Effector memory CD4-positive, alpha-beta T cell (primary cell): Measurements from ENCODE around the gene CNNM2.
"Not testable (repeated sequence)": the region's sequence is repeated elsewhere in the genome, so short reads cannot be mapped to it uniquely, and the experiment has no call there.

Experiments
- DNase-seq, 3 donors: peaks; one replicate each; pipeline ENCODE4 v3.0.0-alpha.2; 2020
- H3K27ac ChIP-seq: 2 replicates; pipeline ENCODE4 v1.7.0; 2013; ENCODE audit warnings: mild to moderate bottlenecking, low read length, moderate library complexity; ENCODE audit not compliant: insufficient read depth, poor library complexity, severe bottlenecking
- H3K27me3 ChIP-seq: replicated peaks from 2 replicates; pipeline ENCODE4 v1.7.0; 2013; ENCODE audit warnings: mild to moderate bottlenecking, low read length; ENCODE audit not compliant: insufficient read depth, control insufficient read depth, poor library complexity, severe bottlenecking
- H3K36me3 ChIP-seq: 2 replicates; pipeline ENCODE4 v1.7.0; 2013; ENCODE audit warnings: mild to moderate bottlenecking, low read length, moderate library complexity; ENCODE audit not compliant: control insufficient read depth, insufficient read depth
- H3K4me1 ChIP-seq: 2 replicates; pipeline ENCODE4 v1.7.0; 2013; ENCODE audit warnings: low read length, mild to moderate bottlenecking; ENCODE audit not compliant: control insufficient read depth, insufficient read depth, poor library complexity, severe bottlenecking
- H3K4me3 ChIP-seq: 2 replicates; pipeline ENCODE4 v1.7.0; 2013; ENCODE audit warnings: low read length, low read depth, mild to moderate bottlenecking; ENCODE audit not compliant: insufficient read depth, poor library complexity, severe bottlenecking
- H3K9me3 ChIP-seq: 2 replicates; pipeline ENCODE4 v1.7.0; 2013; ENCODE audit warnings: mild to moderate bottlenecking, low read length, moderate library complexity; ENCODE audit not compliant: control insufficient read depth

Gene CNNM2

DNA sequence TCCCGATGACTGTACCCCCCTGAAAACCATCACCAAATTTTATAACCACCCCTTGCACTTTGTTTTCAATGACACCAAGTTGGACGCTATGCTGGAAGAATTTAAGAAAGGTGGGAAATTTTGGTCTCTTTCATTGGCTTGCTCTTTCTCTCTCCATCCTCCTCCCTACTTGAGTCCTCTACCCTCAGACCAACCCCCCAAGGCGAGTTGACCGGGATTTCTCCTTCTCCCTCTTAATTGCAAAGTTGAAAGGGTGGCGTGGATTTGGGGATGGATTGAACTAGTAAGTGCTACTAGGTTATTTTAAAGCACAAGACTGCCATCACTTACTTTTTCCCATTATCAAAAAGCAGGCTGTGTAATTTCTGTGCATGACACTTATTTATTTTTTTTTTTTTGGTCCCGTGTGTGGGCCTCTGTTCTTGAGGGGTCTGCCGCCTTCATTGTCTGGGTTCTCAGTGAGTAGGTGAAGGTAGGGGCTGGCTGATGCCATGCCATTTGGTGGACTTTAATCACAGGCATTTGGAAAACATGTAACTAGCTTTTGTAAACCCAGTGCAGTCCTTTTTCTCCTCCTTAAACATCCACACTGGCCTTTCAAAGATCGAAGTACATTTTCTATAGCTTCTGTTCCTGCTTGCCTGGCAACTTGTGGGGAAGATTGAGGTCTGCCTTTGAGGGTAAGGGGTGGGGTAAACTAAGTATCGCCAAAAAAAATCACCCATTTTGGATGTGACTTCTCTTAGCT, 2.1 kb downstream of the CNNM2 start:
- Histone ChIP-seq H3K4me1 (peaks cover 23% of the 10 kb centered on the region), H3K27ac (no peak overlapping the region), H3K9me3 (no peaks in the 10 kb centered on the region), H3K4me3 (peak overlapping the region; percentile 99), H3K27me3 (no peaks in the 10 kb centered on the region), H3K36me3 (no peaks in the 10 kb centered on the region)
- no peak for DNase-seq

DNA sequence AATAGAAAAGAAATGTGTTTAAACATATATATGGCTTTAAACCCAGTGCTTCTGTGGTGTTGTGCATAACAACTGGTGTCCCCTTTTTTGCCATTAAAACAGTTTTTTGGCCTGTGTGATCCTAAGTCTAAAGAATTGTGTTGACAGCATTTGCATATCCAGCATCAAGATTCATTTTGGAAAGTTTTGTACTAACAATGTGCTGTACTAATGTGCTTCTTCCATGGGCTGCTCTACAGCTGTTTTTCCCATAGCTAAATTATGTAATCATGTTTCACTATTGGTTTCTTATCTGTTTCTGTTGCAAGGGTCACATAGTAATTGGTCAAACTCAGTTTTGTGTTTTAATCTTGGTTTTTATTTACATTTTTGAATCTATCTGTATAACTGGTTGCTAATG, 5.5 kb downstream of the CNNM2 start:
- Histone ChIP-seq H3K36me3 (no peaks in the 10 kb centered on the region), H3K9me3 (no peaks in the 10 kb centered on the region), H3K27me3 (no peaks in the 10 kb centered on the region), H3K4me3 (no peak overlapping the region), H3K4me1 (peaks cover 18% of the 10 kb centered on the region), H3K27ac (no peak overlapping the region)
- no peak for DNase-seq

DNA sequence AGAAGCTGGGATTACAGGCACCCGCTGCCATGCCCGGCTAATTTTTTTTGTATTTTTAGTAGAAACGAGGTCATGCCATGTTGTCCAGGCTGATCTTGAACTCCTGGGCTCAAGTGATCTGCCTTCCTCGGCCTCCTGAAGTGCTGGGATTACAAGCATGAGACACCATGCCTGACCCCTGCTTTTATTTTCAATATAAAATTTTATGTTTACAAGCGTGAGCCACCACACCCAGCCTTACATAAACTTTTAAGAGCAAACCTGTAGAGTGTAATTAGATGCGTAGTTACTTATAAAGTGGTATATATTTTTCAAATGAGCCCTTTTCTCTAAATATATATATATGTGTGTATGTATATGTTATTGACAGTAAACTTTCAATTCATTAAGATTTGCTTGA, 8.7 kb downstream of the CNNM2 start:
- H3K9me3 ChIP-seq, result no peaks in the 10 kb centered on the region
- no peak overlapping the region for H3K4me3 ChIP-seq
- no peaks in the 10 kb centered on the region for H3K4me1 ChIP-seq
- DNase-seq, result no peak
- no peak overlapping the region for H3K27ac ChIP-seq
- no peaks in the 10 kb centered on the region for H3K27me3 ChIP-seq
- H3K36me3 ChIP-seq, result no peaks in the 10 kb centered on the region

DNA sequence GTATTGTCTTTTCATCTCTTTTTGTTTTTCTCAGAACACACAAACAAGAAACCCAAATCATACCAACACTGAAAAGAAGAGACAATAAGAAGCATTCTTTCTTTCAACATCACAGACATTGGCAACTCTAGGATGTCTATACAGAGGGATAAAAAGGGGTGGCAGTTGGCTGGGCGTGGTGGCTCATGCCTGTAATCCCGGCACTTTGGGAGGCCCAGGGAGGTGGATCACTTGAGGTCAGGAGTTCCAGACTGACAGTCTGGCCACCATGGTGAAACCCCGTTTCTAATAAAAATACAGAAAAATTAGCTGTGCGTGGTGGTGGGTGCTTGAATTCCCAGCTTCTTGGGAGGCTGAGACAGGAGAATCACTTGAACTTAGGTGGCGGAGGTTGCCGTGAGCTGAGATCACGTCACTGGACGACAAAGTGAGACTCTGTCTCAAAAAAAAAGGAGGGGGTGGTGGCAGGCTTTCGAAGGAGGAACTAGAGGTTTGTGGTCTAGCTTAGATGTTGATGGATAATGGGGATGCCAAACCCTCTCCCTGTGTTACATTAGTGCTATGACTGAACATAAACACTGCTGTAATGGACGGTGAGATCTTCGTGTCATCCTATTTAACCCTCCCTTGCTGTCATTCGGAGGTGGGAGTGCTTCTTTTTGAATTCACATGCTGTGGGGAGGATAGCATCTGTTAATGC, 9.4 kb downstream of the CNNM2 start:
- Histone ChIP-seq H3K4me1 (no peaks in the 10 kb centered on the region), H3K36me3 (no peaks in the 10 kb centered on the region), H3K27me3 (no peaks in the 10 kb centered on the region), H3K27ac (no peak overlapping the region), H3K9me3 (no peaks in the 10 kb centered on the region), H3K4me3 (no peak overlapping the region)
- no peak for DNase-seq

DNA sequence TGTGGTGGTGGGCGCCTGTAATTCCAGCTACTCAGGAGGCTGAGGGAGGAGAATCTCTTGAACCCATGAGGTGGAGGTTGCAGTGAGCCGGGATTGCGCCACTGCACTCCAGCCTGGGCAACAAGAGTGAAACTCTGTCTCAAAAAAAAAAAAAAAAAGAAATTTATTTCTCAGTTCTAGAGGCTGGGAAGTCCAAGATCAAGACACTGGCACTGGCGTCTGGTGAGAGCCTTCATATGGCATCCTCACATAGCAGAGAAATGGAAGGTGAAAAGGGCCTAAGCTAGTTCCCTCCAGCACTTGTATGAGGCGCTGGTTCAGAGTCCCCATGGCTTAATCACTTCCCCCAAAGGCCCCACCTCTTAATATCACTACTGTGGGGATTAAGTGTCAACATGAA, 10.3 kb downstream of the CNNM2 start:
- not testable (repeated sequence) for H3K4me3 ChIP-seq, H3K27ac ChIP-seq, H3K4me1 ChIP-seq, DNase-seq, H3K27me3 ChIP-seq, H3K36me3 ChIP-seq, H3K9me3 ChIP-seq

DNA sequence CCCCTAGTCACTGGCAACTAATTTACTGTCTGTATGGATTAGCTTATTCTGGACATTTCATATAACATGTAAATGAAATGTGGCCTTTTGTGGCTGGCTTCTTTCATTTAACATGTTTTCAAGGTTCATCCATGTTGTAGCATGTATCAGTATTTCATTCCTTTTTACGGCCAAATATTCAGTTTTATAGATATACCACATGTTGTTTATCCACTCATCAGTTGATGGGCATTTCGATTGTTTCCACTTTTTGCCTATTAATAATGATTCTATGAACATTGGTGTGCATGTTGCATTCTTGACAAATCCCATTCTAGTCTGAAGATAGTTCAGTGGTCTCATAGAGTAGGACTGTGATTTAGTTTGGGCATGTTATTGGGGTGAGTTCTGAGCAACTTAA, 12.6 kb downstream of the CNNM2 start:
- Histone ChIP-seq H3K9me3 (no peaks in the 10 kb centered on the region), H3K4me3 (no peak overlapping the region), H3K27me3 (no peaks in the 10 kb centered on the region), H3K4me1 (no peaks in the 10 kb centered on the region), H3K27ac (no peak overlapping the region), H3K36me3 (no peaks in the 10 kb centered on the region)
- no peak for DNase-seq

DNA sequence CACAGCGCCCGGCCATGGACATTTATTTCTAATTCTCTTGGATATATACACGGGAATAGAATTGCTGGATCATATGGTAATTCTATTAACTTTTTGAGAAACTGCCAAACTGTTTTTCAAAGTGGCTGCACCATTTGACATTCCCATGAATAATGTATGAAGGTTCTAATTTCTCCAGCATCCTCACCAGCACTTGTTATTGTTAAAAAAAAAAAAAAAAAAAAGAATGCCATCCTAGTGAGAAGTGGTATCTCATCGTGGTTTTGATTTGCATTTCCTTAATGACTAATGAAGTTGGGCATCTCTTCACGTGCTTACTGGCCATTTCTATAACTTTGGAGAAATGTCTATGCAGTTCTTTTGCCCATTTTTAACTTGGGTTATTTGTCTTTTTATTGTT, 13.5 kb downstream of the CNNM2 start:
- DNase-seq, result no peak
- Histone ChIP-seq H3K4me1 (peaks cover 8% of the 10 kb centered on the region), H3K9me3 (no peaks in the 10 kb centered on the region), H3K36me3 (no peaks in the 10 kb centered on the region), H3K27me3 (no peaks in the 10 kb centered on the region), H3K4me3 (no peak overlapping the region), H3K27ac (no peak overlapping the region)

DNA sequence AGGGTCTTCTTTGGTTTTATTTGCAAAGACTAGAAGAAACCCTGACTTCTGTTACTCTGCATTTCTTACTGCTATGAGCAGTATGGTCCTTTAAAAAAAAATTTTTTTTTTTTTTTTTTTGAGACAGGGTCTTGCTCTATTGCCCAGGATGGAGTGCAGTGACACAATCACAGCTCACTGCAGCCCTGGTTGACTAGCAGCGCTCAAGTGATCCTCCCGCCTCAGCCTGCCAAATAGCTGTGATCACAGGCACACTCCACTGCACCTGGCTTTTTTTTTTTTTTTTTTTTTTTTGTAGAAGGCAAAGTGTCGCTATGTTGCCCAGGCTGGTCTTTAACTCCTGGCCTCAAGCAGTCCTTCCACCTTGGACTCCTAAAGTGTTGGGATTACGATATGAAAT, 17.4 kb downstream of the CNNM2 start:
- Histone ChIP-seq H3K9me3 (no peaks in the 10 kb centered on the region), H3K4me3 (no peak overlapping the region), H3K36me3 (no peaks in the 10 kb centered on the region), H3K4me1 (peaks cover 9% of the 10 kb centered on the region), H3K27me3 (no peaks in the 10 kb centered on the region), H3K27ac (no peak overlapping the region)
- DNase-seq, result no peak

DNA sequence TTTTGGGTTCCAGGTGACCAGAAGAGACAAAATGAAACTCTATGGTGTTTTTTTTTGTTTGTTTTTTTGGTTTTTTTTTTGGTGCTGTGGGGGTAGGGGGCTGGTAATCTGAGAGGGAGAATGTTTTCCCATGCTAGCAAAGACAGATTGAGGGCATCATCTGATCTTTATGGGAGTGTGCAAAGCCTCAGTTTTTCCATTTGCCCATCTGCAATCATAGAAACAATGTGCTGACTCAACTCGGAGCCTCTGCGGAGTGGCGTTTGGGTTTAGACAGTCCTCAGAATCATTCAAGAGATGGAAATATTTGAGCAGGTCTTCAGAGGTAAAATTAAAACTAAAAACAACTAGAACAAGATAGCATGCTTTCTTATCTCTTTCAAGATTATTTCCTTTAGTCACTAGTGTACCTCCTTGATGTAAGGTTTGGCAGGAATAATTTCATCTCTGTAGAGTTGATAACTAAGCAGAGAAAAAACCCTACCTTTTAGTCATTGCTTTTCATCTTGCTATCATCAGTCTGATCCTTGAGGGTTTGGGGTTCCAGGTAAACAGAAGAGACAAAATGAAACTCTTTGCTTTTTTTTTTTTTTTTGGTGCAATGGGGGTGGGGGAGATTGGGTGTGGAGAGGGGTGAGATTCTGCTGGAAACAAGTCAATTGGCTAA, 18.0 kb downstream of the CNNM2 start:
- H3K27me3 ChIP-seq, result no peaks in the 10 kb centered on the region

DNA sequence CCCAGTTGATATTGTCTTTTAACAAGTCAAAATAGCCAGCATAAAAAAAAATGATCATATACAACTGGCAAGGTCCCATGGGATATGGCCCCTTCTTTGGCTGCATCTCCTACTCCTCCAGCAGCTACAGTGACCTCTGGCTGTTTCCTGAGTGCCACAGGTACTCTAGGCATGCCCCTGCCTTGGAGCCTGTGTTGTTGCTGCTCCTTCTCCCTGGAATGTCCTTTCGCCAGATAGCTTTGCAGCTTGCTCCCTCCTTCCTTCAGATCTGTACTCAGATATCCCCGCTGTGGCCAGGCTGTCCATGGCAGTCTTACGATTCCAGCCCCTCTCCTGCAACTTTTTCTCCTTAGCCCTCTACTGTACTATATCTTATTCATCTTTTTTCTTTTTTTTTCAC, 23.3 kb downstream of the CNNM2 start:
- Histone ChIP-seq H3K4me3 (no peak overlapping the region), H3K27me3 (no peaks in the 10 kb centered on the region), H3K4me1 (peaks cover 3% of the 10 kb centered on the region), H3K9me3 (no peaks in the 10 kb centered on the region), H3K27ac (no peak overlapping the region), H3K36me3 (no peaks in the 10 kb centered on the region)
- DNase-seq, result no peak

More for the DNA sequence above, 18.0 kb downstream of the CNNM2 start:
- no peaks in the 10 kb centered on the region for H3K36me3 ChIP-seq
- DNase-seq, result no peak
- peaks cover 9% of the 10 kb centered on the region for H3K4me1 ChIP-seq
- H3K4me3 ChIP-seq, result no peak overlapping the region
- H3K9me3 ChIP-seq, result no peaks in the 10 kb centered on the region
- no peak overlapping the region for H3K27ac ChIP-seq
